Measurements from ENCODE around the gene ARHGAP15. TPM values are rescaled to one million over a fixed set of nuclear protein-coding genes. Genes with fewer than 3 reads are reported as not detected.

ARHGAP15 gene
- total RNA-seq (2022; extraction: Qiagen RNA extraction; ENCODE audit: low read depth) = not detected in 5 replicates

DNA sequence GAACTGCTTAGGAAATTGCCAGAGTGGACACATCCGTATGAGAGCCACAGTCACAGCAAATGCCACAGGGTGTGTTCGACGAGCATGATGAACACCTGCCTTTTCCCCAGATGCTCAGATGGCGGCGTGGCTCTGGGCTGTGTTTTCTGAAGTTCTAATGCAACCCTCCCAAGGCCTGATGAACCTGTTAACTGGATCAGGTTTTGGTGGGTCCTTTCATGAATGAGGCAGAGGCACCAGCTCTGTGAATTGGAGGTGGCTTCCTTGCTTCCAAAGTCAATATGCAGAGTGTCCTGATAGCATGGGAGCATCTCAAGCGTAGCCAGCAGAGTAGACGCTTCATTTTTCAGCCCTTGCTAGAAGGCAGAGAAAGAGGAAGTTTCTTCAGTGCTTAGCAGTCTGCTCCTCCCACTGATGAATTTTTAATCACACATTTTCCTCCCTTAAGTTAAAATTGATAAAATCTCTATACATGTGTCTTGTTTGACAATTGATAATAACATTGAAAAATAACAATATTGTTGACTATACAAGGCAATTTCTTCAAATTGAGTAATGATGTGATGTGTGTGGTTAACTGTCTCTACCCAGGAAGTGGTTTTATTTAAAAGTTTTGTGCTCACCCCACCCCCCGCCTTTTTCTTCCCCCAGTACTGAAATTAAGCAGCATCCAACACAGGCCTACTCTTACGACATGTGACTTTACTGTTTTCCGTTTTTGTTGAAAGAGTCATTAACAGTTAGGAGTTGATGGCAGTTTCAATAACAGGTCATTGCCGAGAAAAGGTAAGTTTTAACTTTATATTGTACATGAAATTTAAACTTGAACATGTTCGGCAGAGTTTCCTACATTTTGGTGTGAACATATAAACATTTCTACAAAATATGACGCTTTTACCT lies at the start of gene ARHGAP15:
TSS of gene ARHGAP15 (plus strand) at position 739 of the 900 bp plus-strand sequence.

All from A549 treated with CpdA at 1 μM for 4 hours (cell line).